Measurements from ENCODE around the gene FBXW8. TPM values are rescaled to one million over a fixed set of nuclear protein-coding genes. Genes with fewer than 3 reads are reported as not detected.

Gene FBXW8
- total and polyA plus RNA-seq, 2 donors (not counting 3 experiments of a cell fraction or from before 2014, with no cell fraction given) = 15.4 TPM

DNA sequence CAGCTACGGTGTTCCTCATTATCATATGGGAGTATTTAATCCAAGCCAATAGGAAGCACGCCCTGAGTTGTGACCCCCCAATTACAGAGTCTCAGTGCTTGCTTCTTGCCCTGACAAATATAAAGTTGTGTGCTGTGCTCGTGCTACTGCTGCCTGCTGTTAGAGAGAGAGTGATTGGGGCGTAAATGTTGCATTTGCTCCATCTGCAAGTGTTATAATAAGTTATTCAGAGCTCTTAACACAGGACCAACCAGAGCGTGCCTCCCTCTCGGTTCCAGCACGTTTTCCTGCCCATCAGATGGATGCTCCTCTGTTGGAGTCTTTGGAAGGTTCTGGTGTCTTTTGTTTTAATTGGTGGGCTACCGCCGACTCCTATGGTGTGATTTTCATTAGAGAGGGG lies 107.1 kb downstream of the FBXW8 start:
- peaks cover 13% of the 10 kb centered on the region for H3K4me1 ChIP-seq (ENCODE audit: control insufficient read depth, extremely low read depth, insufficient read depth, low read length)
- H3K4me2 ChIP-seq (ENCODE audit: insufficient read depth, low read length) = no peak overlapping the region
- POLR2A ChIA-PET = no interaction called here
- H3K4me3 ChIP-seq (replicated peaks in 1 of 3; ENCODE audit: insufficient read depth in 1 of 3, low read depth in 1 of 3, low read length in 3 of 3) = no peak overlapping the region
- no peaks in the 10 kb centered on the region for H3K27me3 ChIP-seq (ENCODE audit: control insufficient read depth in 2 of 2, insufficient read depth in 2 of 2, low read length in 2 of 2)
- H3K36me3 ChIP-seq (ENCODE audit: control insufficient read depth in 2 of 2, extremely low read depth in 1 of 2, insufficient read depth in 2 of 2, low read length in 2 of 2) = peaks cover 0 to 2% of the 10 kb centered on the region in 2 experiments
- TF ChIP-seq GATA2 (IDR thresholded peaks at IDR 0.05; ENCODE audit: insufficient read depth, insufficient read length, low read depth, low read length) (no peak), JUN (IDR thresholded peaks at IDR 0.05; ENCODE audit: borderline replicate concordance, insufficient read depth, insufficient read length, low read depth) (no peak), MYC (IDR thresholded peaks at IDR 0.05; ENCODE audit: low read depth, low read length) (no peak), FOS (IDR thresholded peaks at IDR 0.05; ENCODE audit: borderline replicate concordance, insufficient read depth, low read length) (no peak)
- TF ChIP-seq, protein P1, sequence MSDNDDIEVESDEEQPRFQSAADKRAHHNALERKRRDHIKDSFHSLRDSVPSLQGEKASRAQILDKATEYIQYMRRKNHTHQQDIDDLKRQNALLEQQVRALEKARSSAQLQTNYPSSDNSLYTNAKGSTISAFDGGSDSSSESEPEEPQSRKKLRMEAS (IDR thresholded peaks at IDR 0.05; ENCODE audit: insufficient read depth, insufficient read length) = no peak
- TF ChIP-seq, protein P2, sequence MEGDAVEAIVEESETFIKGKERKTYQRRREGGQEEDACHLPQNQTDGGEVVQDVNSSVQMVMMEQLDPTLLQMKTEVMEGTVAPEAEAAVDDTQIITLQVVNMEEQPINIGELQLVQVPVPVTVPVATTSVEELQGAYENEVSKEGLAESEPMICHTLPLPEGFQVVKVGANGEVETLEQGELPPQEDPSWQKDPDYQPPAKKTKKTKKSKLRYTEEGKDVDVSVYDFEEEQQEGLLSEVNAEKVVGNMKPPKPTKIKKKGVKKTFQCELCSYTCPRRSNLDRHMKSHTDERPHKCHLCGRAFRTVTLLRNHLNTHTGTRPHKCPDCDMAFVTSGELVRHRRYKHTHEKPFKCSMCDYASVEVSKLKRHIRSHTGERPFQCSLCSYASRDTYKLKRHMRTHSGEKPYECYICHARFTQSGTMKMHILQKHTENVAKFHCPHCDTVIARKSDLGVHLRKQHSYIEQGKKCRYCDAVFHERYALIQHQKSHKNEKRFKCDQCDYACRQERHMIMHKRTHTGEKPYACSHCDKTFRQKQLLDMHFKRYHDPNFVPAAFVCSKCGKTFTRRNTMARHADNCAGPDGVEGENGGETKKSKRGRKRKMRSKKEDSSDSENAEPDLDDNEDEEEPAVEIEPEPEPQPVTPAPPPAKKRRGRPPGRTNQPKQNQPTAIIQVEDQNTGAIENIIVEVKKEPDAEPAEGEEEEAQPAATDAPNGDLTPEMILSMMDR (IDR thresholded peaks at IDR 0.05; ENCODE audit: extremely low read depth in 1 of 2, insufficient read depth in 1 of 2, low read depth in 1 of 2, low read length in 2 of 2) = no peak
- FAIRE-seq (no peak), DNase-seq (ENCODE audit: low read depth, low spot score) (no peak)
- no TSS peak for BruUV-seq (replicated peaks)
- H2AFZ ChIP-seq (ENCODE audit: low read depth, low read length) = no peak overlapping the region
- H3K9me1 ChIP-seq (replicated peaks; ENCODE audit: control insufficient read depth, extremely low read depth, insufficient read depth, low read length) = no peaks in the 10 kb centered on the region
- no peak overlapping the region for H3K27ac ChIP-seq (ENCODE audit: insufficient read depth, low read depth, low read length)
- CTCF ChIA-PET = interaction anchor here (1.3 kb wide), 1 partner anchor 133 kb away, joined by 5 read pairs; no protein-coding TSS in a partner anchor
- no peaks in the 10 kb centered on the region for H3K9me3 ChIP-seq (replicated peaks; ENCODE audit: control insufficient read depth, insufficient read depth, low read length)
- intact Hi-C loops (cut with micrococcal nuclease) = loop anchor here (10.0 kb wide), 1 partner anchor 283 kb away; the partner anchor contains the start of genes RNFT2 and SPRING1
- H4K20me1 ChIP-seq (replicated peaks; ENCODE audit: control insufficient read depth, extremely low read depth, insufficient read depth, low read length) = no peaks in the 10 kb centered on the region
- dilution Hi-C loops (cut with MboI; ENCODE audit: extremely low pct_ligation_motif_present, low sequenced_read_pairs) = no loop called here
- H3K79me2 ChIP-seq (ENCODE audit: control insufficient read depth, insufficient read depth, low read length) = peaks cover 4% of the 10 kb centered on the region
- H3K9ac ChIP-seq (replicated peaks; ENCODE audit: extremely low read depth, insufficient read depth, low read length) = no peak overlapping the region

All from endothelial cell of umbilical vein (primary cell).